Activated CD8-positive, alpha-beta T cell treated with anti-CD3 and anti-CD28 coated beads, Interleukin-2, amount 10 ng/mL, durations not matched to agents 7 days and 5 days (primary cell): ENCODE measurements around the gene OFD1. TPM values are rescaled to one million over a fixed set of nuclear protein-coding genes. Genes with fewer than 3 reads are reported as not detected.
A peak's percentile ranks its signal among the peaks of the same experiment; 100 is the strongest.

ENCODE experiments used
- ATAC-seq: fragments of 150-1000 bp; cut with Tn5 transposase; one replicate; pipeline ENCODE4 v1.10.0; 2021; ENCODE audit warnings: moderate library complexity
- CTCF ChIA-PET: fragments of 350-600 bp; sonication (Branson Sonifier 250); formaldehyde crosslinking; loops from one replicate; lab custom pipeline; 2021; ENCODE audit warnings: antibody characterized with exemption; lab: Charles Lee
- POLR2A ChIA-PET: fragments of 350-600 bp; sonication (Branson Sonifier 250); formaldehyde crosslinking; loops from one replicate; lab custom pipeline; 2021; ENCODE audit warnings: antibody characterized with exemption; lab: Charles Lee
- DNase-seq: peaks from one replicate; pipeline ENCODE4 v3.0.0-alpha.2; 2020
- H3K27ac Mint-ChIP-seq: one replicate; pipeline ENCODE4 v1.8.0; 2021; ENCODE audit warnings: mild to moderate bottlenecking, mixed read lengths
- H3K27me3 Mint-ChIP-seq: one replicate; pipeline ENCODE4 v1.8.0; 2021; ENCODE audit warnings: low read depth, mixed read lengths
- H3K36me3 Mint-ChIP-seq: one replicate; pipeline ENCODE4 v1.8.0; 2021; ENCODE audit warnings: low read depth, mixed read lengths
- H3K4me1 Mint-ChIP-seq: one replicate; pipeline ENCODE4 v1.8.0; 2021; ENCODE audit warnings: low read depth, mixed read lengths
- H3K4me3 Mint-ChIP-seq: one replicate; pipeline ENCODE4 v1.8.0; 2021; ENCODE audit warnings: mild to moderate bottlenecking, mixed read lengths
- H3K9me3 Mint-ChIP-seq: one replicate; pipeline ENCODE4 v1.8.0; 2022; ENCODE audit warnings: mixed read lengths; ENCODE audit not compliant: insufficient read depth
- total RNA-seq, 2 experiments: library from RNA; stranded (reverse); gene quantifications; one replicate each; pipeline ENCODE4 v1.2.3, GENCODE V29; 2021

Gene OFD1, protein sequence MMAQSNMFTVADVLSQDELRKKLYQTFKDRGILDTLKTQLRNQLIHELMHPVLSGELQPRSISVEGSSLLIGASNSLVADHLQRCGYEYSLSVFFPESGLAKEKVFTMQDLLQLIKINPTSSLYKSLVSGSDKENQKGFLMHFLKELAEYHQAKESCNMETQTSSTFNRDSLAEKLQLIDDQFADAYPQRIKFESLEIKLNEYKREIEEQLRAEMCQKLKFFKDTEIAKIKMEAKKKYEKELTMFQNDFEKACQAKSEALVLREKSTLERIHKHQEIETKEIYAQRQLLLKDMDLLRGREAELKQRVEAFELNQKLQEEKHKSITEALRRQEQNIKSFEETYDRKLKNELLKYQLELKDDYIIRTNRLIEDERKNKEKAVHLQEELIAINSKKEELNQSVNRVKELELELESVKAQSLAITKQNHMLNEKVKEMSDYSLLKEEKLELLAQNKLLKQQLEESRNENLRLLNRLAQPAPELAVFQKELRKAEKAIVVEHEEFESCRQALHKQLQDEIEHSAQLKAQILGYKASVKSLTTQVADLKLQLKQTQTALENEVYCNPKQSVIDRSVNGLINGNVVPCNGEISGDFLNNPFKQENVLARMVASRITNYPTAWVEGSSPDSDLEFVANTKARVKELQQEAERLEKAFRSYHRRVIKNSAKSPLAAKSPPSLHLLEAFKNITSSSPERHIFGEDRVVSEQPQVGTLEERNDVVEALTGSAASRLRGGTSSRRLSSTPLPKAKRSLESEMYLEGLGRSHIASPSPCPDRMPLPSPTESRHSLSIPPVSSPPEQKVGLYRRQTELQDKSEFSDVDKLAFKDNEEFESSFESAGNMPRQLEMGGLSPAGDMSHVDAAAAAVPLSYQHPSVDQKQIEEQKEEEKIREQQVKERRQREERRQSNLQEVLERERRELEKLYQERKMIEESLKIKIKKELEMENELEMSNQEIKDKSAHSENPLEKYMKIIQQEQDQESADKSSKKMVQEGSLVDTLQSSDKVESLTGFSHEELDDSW
- total RNA-seq = 10 to 100 TPM; 29.6 to 30.4 TPM

DNA sequence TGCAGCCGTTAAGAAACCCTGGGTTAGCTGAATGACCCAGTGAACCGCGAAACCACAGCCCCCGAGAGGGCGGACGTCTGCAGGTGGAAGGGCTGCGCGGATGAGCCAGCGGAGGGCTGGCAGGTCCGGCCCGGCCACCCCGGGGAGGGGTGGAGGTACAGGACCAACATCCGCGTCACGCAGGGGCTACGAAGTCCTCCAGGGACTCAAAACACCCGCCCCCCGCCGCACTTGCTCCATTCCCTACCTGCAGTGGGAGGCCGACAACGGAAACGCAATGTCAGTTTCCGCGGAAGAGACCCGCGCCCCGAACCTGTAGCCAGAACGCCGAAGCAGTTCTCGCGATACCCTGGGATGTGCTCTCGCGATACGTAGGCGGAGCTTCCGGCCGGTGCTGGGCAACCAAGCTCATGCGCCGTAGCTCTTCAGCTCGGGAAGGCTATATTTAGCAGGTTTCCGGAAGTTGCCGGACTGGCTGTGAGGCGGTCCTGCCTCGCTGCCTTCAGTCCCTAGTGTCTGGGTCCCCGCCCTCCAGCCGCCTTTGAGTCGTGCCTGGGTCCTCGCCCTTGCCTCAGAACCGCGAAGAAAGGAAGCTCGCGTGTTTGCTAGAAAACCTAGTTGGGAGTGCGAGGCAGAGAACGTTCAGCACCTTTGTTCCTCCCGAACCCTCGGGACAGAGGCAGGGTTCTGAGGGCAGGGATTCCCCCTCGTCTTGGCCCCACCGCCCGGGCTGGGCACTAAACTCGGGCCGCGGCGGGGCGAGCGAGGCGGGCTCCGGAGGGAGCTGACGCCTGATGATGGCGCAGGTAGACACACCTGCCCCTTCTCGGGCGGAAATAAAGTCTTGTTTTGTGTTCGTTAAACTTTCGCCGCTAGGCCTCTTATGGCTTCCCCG, at the start of gene OFD1, which contains the start of gene TRAPPC2:
Gene OFD1 (plus strand): TSS at position 471 of the 895 bp plus-strand sequence. CDS start 324 bp downstream, at position 795.
Gene TRAPPC2 (minus strand): TSS at position 343 of the 895 bp plus-strand sequence. CDS start 14,657 bp downstream, outside the sequence.
- Mint-ChIP-seq H3K27ac (peak within 1 kb of the TSS; percentile 97), H3K4me1 (peaks cover 46% of the 10 kb centered on the region), H3K27me3 (no peaks in the 10 kb centered on the region), H3K4me3 (peak within 1 kb of the TSS; percentile 97), H3K36me3 (peaks cover 47% of the 10 kb centered on the region), H3K9me3 (no peaks in the 10 kb centered on the region)
- DNase-seq (peak; percentile 93), ATAC-seq (peak; percentile 98)
- CTCF ChIA-PET = interaction anchor here (0.7 to 2.5 kb wide), 10 partner anchors 8 to 72 kb away, joined by 3 to 5 read pairs (median 4); no protein-coding TSS in a partner anchor
- POLR2A ChIA-PET = interaction anchor here (0.6 to 3.5 kb wide), 24 partner anchors 8 to 920 kb away, joined by 3 to 25 read pairs (median 4); partner anchors contain the start of genes GEMIN8, RAB9A and TCEANC

DNA sequence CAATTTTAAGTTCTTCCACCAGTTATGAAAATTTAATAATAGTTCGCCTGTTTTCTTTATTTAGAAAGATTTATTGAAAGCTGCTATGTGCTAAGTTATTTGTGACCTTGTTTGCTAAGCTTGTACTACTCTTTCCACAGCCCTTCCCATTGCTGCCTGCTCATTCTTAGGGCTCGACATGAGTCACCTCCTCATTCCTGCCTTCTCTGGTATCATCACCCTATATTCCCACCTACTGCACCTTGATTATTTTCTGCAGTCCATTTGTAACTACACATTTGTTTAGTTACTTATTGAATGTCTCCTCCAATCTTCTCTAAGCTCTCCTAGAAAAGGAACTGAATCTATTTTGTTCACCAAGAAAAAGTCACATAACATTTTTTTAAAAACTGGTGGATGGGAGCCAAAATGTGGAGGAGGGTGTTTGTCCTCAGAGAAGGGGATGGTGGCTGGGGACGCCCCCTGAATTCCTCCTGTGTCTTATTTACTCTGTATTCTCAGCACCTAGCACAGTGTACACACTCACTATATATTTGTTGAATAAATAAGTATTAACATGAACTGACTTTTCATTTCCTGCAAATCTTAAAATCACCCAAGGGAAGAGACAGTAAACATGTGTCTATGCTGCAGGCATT, 49.3 kb upstream of the OFD1 start:
- Mint-ChIP-seq H3K4me1 (peaks cover 17% of the 10 kb centered on the region), H3K27me3 (no peaks in the 10 kb centered on the region), H3K4me3 (no peak overlapping the region), H3K27ac (no peak overlapping the region), H3K9me3 (no peaks in the 10 kb centered on the region), H3K36me3 (no peaks in the 10 kb centered on the region)
- CTCF ChIA-PET = no interaction called here
- ATAC-seq (no peak), DNase-seq (no peak)
- POLR2A ChIA-PET = no interaction called here

DNA sequence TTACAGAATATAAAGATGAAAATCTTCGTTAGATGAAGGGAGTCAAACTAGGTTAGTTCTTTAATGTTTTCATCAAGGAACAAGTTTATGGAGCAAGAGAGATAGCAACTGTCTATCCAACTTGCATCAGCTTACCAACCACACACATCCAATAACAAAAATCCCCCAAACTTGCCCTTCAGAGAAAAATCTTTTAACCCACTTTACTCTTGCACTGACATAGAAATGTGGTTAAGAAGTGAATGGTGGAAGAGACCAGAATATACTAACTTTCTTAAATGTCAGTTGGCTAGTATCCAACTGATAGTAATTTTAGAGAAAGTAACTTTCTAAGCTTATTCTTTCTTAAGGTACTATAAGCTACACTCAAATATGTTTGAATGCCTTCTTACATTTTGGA, 47.3 kb upstream of the OFD1 start:
- no peak overlapping the region for H3K4me3 Mint-ChIP-seq
- POLR2A ChIA-PET = interaction anchor here (1.0 to 2.4 kb wide), 4 partner anchors 33 to 343 kb away, joined by 3 to 18 read pairs (median 6); partner anchors contain the start of genes GEMIN8, OFD1 and TRAPPC2
- H3K4me1 Mint-ChIP-seq = peaks cover 30% of the 10 kb centered on the region
- H3K9me3 Mint-ChIP-seq = no peaks in the 10 kb centered on the region
- DNase-seq (no peak), ATAC-seq (no peak)
- peaks cover 6% of the 10 kb centered on the region for H3K36me3 Mint-ChIP-seq
- H3K27me3 Mint-ChIP-seq = no peaks in the 10 kb centered on the region
- CTCF ChIA-PET = interaction anchor here (0.9 to 1.6 kb wide), 3 partner anchors 10 to 48 kb away, joined by 3 to 4 read pairs (median 3); partner anchors contain the start of genes OFD1 and TRAPPC2
- no peak overlapping the region for H3K27ac Mint-ChIP-seq

DNA sequence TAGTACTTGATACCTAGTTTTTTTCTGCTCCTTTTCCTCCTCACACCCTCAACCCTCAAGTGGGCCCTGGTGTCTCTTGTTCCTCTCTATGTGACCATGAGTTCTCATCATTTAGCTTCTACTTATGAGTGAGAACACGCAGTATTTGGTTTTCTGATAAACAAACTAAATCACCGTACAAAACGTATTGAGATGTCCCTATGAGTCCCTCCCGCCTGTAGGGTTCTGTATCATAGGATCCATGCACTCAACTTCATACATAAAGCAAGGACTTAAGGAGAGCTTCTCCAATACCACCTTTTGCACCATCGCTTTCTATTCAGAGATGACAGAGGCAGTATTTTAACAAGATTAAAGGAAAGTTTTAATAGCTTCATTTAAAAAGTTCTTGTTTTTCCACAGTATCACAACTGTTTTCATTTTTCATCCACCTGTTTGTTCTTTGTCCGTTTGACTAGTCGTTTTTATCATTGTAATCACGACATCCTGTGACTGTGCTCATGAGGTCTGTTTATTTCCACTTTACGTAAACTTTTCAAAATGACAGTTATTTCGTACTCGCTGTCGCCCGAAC, 46.1 kb upstream of the OFD1 start:
- Mint-ChIP-seq H3K4me3 (peak overlapping the region; percentile 75), H3K4me1 (peaks cover 42% of the 10 kb centered on the region), H3K9me3 (no peaks in the 10 kb centered on the region), H3K36me3 (peaks cover 7% of the 10 kb centered on the region), H3K27ac (peak overlapping the region; percentile 81), H3K27me3 (no peaks in the 10 kb centered on the region)
- no peak for DNase-seq
- ATAC-seq = no peak
- CTCF ChIA-PET = interaction anchor here (0.9 to 1.4 kb wide), 4 partner anchors 19 to 182 kb away, joined by 3 to 5 read pairs (median 4); no protein-coding TSS in a partner anchor
- POLR2A ChIA-PET = interaction anchor here (0.9 to 2.4 kb wide), 5 partner anchors 19 to 341 kb away, joined by 3 to 18 read pairs (median 4); partner anchors contain the start of genes GEMIN8, OFD1, TCEANC and TRAPPC2

DNA sequence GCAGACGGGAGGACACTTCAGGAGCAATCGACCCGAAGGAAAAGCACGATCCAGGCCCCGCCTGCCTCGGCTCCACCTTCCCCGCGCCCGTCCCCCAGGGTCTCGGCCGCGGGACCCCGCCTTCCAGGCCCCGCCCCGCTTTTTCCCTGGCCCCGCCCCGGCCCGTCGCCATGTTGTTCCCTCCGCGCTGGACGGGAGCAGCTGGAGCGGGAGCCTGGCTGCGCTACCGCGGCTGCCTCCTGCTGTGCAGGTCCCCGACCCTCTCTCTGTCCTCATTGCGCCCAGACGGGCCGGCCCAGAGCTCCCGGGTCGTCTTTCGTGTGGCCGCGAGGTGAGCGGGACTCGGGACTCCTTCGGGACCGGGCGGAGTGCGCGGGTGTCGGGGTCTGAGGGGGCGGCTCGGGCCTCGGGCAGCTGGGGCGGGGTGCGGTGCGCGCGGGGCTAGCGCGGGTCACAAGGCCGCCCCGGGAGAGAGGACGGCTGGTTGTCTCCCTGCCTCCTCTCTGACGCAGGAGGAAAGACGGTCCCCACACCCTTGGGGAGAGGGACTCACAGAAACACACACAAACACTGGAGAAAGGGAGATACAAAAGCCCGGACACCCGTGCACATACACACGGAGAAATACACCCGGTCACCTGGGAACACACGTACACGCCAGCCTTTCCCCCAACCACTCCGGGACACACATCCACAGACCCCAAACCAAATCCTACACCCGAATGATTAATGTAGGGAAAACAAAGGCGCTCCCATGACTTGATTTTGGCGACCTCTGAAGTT, 45.4 kb upstream of the OFD1 start, which contains the start of gene RAB9A:
Gene RAB9A (plus strand): TSS at position 171 of the 783 bp plus-strand sequence. CDS start 19,619 bp downstream, outside the sequence.
- H3K27me3 Mint-ChIP-seq = no peaks in the 10 kb centered on the region
- POLR2A ChIA-PET = interaction anchor here (1.0 to 2.4 kb wide), 5 partner anchors 20 to 341 kb away, joined by 4 to 18 read pairs (median 4); partner anchors contain the start of genes GEMIN8, OFD1, TCEANC and TRAPPC2
- CTCF ChIA-PET = interaction anchor here (1.2 to 1.4 kb wide), 2 partner anchors 19 to 182 kb away, joined by 4 to 5 read pairs; no protein-coding TSS in a partner anchor
- no peaks in the 10 kb centered on the region for H3K9me3 Mint-ChIP-seq
- peak within 1 kb of the TSS; percentile 75 for H3K4me3 Mint-ChIP-seq
- H3K27ac Mint-ChIP-seq = peak within 1 kb of the TSS; percentile 81
- DNase-seq = peak; percentile 78
- peak; percentile 96 for ATAC-seq
- H3K36me3 Mint-ChIP-seq = peaks cover 8% of the 10 kb centered on the region
- peaks cover 48% of the 10 kb centered on the region for H3K4me1 Mint-ChIP-seq

DNA sequence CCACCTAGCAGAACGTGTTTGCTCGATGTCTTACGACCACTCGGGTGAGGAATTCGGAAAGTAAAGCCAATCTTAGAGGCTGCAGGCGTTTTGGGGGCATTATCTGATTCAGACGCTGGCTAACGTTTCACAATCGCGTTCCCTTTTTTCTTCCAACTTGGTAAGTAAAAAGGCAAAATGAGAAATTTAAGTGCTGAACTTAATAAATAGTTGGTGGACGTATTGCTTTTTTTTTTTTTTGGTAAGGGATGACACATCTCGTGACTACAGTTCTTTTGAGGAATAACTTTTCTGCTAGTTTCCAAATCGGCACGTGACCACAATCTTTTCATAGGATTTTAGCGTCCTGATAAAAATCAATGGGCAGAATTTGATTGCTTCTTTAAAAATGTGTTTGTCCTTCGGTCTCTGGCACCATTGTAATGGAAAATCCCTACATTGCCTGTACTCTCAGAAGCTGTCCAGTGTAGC, 44.8 kb upstream of the OFD1 start:
- Mint-ChIP-seq H3K27ac (peak overlapping the region; percentile 81), H3K36me3 (peaks cover 8% of the 10 kb centered on the region), H3K27me3 (no peaks in the 10 kb centered on the region), H3K4me3 (peak overlapping the region; percentile 75), H3K9me3 (no peaks in the 10 kb centered on the region), H3K4me1 (peaks cover 54% of the 10 kb centered on the region)
- ChIA-PET POLR2A (interaction anchor here (1.2 to 2.4 kb wide), 3 partner anchors 20 to 340 kb away, joined by 4 to 18 read pairs (median 7); partner anchors contain the start of genes GEMIN8, OFD1 and TRAPPC2), CTCF (no interaction called here)
- DNase-seq (no peak), ATAC-seq (no peak)

DNA sequence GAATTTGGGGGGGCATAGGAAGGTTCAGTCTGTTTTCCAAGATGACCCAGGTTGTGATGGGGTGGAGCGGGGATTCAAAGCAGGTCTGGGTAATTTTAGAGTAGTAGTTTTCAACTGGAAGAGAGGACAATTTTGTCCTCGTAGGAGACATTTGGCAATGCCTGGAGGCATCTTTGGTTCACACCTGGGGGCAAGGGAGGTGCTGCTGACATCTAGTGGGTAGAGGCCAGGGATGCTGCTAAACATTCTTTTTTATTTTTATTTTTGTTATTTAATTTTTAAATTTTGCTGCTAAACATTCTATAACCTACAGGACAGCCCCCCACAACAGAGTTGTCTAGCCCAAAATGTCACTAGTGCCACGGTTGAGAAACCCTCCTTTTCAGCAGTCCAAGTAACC, 43.7 kb upstream of the OFD1 start:
- DNase-seq = peak; percentile 21
- CTCF ChIA-PET = no interaction called here
- Mint-ChIP-seq H3K36me3 (peaks cover 12% of the 10 kb centered on the region), H3K27ac (no peak overlapping the region), H3K27me3 (no peaks in the 10 kb centered on the region), H3K4me1 (peaks cover 56% of the 10 kb centered on the region), H3K4me3 (peak overlapping the region; percentile 75), H3K9me3 (no peaks in the 10 kb centered on the region)
- ATAC-seq = no peak
- POLR2A ChIA-PET = interaction anchor here (0.7 kb wide), 1 partner anchor 30 kb away, joined by 4 read pairs; no protein-coding TSS in a partner anchor

DNA sequence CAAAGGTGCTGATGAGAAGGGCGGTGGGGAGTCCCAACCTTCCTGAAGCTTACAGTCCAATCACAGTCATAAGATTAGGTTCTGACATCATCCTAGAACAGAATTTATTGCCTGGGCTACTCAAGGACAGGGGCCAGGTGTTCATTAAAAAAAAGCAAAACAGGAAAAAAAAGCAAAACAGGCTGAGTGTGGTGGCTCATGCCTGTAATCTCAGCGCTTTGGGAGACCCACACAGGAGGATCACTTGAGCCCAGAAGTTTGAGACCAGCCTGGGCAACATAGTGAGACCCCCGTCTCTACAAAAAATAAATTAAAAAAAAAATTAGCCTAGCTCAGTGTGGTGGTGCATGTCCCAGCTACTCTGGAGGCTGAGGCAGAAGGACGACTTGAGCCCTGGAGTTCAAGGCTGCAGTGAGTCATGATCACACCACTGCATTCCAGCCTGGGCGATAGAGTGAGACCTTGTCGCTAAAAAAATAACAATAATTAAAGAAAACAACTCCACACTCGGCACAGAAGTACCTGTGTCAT, 42.6 kb upstream of the OFD1 start:
- no peaks in the 10 kb centered on the region for H3K27me3 Mint-ChIP-seq
- no peak overlapping the region for H3K4me3 Mint-ChIP-seq
- CTCF ChIA-PET = no interaction called here
- no peaks in the 10 kb centered on the region for H3K9me3 Mint-ChIP-seq
- POLR2A ChIA-PET = interaction anchor here (1.0 kb wide), 1 partner anchor 39 kb away, joined by 3 read pairs; the partner anchor contains the start of gene TCEANC
- no peak for DNase-seq
- peaks cover 58% of the 10 kb centered on the region for H3K4me1 Mint-ChIP-seq
- no peak overlapping the region for H3K27ac Mint-ChIP-seq
- no peak for ATAC-seq
- peaks cover 12% of the 10 kb centered on the region for H3K36me3 Mint-ChIP-seq

DNA sequence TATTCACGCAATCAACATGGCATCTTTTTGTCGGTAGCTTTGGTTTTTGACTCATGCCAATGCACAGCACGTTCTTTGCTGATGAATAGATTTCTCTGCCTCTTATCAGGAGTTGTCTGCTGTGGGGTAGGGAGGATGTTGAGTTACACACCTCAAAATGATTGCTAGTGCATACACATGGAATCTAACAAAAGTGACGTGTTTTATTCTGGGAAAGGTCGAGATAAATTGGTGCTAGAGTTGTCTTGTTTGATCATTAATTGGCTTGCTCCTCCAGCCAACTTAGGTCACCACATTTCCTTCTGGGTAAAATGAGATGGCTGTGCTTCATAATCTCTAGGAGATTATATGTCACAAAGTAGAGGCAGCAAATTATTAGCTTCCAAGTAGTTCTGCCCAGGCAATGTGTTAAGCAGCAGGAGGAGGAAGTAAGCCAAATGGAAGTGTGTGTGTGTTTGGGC, 41.7 kb upstream of the OFD1 start:
- Mint-ChIP-seq H3K36me3 (peaks cover 17% of the 10 kb centered on the region), H3K27me3 (no peaks in the 10 kb centered on the region), H3K4me3 (no peak overlapping the region), H3K9me3 (no peaks in the 10 kb centered on the region), H3K27ac (no peak overlapping the region), H3K4me1 (peaks cover 59% of the 10 kb centered on the region)
- ATAC-seq (no peak), DNase-seq (no peak)
- POLR2A ChIA-PET = no interaction called here
- CTCF ChIA-PET = no interaction called here
